ENCODE measurements around the gene ADAMTS14.
A peak's percentile ranks its signal among the peaks of the same experiment; 100 is the strongest.
"Not testable (repeated sequence)": the region's sequence is repeated elsewhere in the genome, so short reads cannot be mapped to it uniquely, and the experiment has no call there.

Gene ADAMTS14

GRCh38 chr10:70751356-70751755 lies 79.0 kb downstream of the ADAMTS14 start:
- DNase-seq (ENCODE audit: low read depth) = no peak

DNA sequence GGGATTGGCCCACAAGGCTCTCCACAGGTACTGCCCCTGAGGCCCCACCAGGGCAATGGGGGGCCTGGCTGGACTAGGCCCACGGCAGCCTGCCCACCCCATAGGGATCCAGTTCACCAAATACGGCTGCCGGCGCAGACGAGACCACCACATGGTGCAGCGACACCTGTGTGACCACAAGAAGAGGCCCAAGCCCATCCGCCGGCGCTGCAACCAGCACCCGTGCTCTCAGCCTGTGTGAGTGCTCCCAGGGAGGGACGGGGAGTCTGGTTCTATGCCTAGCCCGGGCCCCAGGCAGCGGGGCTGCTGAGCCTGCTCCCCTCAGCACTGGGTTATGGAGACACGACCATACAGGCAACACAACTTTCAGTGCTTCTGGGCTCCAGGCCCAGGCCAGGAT lies 79.7 kb downstream of the ADAMTS14 start:
- DNase-seq (ENCODE audit: low read depth) = no peak

- no peak for DNase-seq (ENCODE audit: low read depth)
These were observed 80.3 kb downstream of the ADAMTS14 start for GRCh38 chr10:70752571-70752970.

GRCh38 chr10:70753026-70753663 lies 80.8 kb downstream of the ADAMTS14 start:
- DNase-seq (ENCODE audit: low read depth) = no peak

DNA sequence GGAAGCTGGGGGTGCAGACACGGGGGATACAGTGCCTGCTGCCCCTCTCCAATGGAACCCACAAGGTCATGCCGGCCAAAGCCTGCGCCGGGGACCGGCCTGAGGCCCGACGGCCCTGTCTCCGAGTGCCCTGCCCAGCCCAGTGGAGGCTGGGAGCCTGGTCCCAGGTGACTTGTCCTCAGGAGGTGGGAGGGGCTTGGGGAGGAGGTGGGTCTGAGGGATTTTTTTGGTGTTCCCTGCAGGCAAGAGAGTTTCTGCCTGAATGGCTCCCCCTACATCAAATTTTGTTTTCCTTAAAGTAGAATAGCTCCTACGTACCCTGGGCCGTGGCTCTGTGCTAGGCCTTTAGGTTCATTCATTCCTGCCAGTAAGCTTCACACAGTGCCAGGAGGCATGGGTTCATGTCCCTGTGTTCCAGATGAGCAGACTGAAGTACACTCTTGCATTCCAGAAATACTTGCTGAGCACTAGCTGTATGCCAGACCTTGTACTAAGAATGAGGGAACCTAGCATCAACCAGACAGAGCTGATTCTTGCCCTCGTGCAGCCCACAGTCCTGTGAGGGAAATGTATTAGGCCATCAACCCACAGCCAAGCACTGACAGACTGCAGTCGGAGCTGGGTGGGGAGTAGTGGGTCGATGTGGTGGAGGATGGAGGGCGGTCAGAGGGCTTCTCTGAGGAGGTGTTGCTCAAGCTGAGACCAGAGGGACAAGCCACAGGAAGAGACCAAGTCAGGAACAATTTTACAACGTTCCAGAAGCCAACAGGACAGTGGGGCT lies 81.7 kb downstream of the ADAMTS14 start:
- no peak for DNase-seq (ENCODE audit: low read depth)

DNA sequence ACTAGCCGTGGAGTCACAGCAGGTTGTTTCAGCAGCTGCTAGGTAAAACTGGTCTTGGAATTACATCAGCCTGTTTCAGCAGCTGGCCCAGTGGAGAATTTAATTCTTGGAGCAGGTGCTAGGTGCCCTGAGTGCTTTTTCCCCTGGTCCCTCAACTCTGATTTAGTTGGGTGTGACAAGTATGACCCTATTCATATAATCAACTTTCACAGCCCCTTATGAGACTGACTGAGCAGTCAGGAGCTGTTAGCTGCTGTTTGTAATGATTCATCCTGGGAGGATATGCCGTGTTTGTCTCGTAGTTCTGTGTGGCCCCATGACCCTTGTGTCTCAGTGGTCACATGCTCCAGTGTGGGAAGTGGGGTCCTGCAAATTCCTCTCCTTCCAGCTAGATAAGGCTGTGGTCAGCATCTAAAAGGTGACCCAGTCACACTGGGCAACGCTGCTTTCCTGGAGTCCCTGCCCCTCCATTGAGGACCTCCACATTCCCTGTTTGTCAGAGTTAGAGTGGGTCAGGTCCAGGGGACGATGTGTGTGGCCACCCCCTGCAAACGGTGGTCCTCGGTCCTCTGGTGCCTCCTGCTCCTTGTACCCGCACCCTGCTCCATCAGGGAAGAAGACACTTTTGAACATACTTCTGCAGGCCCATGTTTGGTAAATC lies 84.5 kb downstream of the ADAMTS14 start:
- no peak for DNase-seq (ENCODE audit: low read depth)

GRCh38 chr10:70757856-70758255 lies 85.5 kb downstream of the ADAMTS14 start:
- no peak for DNase-seq (ENCODE audit: low read depth)

GRCh38 chr10:70758757-70759514 lies 86.6 kb downstream of the ADAMTS14 start:
- DNase-seq (ENCODE audit: low read depth) = peak; percentile 58

- no peak for DNase-seq (ENCODE audit: low read depth)
These were observed 87.5 kb downstream of the ADAMTS14 start for GRCh38 chr10:70759781-70760180.

DNA sequence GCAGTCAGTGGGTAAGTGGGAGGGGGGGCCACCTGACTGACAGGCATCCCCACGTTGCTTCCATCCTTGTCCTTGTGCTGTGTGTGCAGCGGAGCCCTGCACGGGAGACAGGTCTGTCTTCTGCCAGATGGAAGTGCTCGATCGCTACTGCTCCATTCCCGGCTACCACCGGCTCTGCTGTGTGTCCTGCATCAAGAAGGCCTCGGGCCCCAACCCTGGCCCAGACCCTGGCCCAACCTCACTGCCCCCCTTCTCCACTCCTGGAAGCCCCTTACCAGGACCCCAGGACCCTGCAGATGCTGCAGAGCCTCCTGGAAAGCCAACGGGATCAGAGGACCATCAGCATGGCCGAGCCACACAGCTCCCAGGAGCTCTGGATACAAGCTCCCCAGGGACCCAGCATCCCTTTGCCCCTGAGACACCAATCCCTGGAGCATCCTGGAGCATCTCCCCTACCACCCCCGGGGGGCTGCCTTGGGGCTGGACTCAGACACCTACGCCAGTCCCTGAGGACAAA lies 88.0 kb downstream of the ADAMTS14 start:
- no peak for DNase-seq (ENCODE audit: low read depth)

- no peak for DNase-seq (ENCODE audit: low read depth)
These were observed 88.8 kb downstream of the ADAMTS14 start for GRCh38 chr10:70761031-70761601.

- DNase-seq (ENCODE audit: low read depth) = no peak
These were observed 89.5 kb downstream of the ADAMTS14 start for GRCh38 chr10:70761727-70762350.

- DNase-seq (ENCODE audit: low read depth) = no peak
These were observed 90.3 kb downstream of the ADAMTS14 start for GRCh38 chr10:70762441-70763175.

DNA sequence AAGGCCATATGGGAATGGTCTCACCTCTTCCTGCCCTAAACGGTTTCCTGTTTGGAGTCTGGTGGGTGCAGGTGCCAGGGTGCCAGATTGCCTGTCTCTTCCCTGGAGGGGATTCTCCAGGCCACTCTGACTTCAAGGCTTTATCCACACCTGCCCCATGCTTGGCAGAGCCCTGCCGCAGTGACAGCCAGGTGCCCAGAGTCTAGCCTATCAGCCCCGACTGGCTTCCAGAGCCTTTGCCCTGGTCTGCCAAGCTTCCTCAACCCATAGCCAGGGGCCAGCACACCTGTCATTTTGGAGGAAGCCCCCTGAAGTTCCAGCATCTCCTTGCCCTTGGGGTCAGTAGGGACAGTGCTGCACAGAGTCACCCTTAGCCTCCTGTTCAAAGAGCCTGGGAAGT lies 91.3 kb downstream of the ADAMTS14 start:
- DNase-seq (ENCODE audit: low read depth) = no peak

GRCh38 chr10:70765794-70766594 lies 93.7 kb downstream of the ADAMTS14 start:
- DNase-seq (ENCODE audit: low read depth) = no peak

GRCh38 chr10:70768026-70768685 lies 95.8 kb downstream of the ADAMTS14 start:
- not testable (repeated sequence) for DNase-seq (ENCODE audit: low read depth)

DNA sequence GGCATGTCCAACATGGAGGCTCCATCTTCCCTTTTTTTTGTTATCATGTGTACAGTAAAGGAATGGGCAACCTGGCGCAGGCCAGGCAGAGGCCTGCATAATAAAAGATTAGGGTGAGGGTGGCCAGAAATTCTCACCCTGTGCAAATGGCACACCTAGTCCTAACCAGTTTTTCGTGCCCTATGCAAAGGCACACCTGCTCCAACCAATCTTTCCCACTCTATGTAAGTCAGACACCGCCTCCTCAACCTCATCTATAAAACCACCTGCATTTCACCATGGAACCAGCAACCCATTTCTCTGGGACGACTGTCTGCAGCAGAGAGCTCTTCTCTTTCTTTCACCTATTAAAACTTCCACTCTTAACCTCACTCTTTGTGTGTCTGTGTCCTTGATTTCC lies 96.8 kb downstream of the ADAMTS14 start:
- DNase-seq (ENCODE audit: low read depth) = no peak

DNA sequence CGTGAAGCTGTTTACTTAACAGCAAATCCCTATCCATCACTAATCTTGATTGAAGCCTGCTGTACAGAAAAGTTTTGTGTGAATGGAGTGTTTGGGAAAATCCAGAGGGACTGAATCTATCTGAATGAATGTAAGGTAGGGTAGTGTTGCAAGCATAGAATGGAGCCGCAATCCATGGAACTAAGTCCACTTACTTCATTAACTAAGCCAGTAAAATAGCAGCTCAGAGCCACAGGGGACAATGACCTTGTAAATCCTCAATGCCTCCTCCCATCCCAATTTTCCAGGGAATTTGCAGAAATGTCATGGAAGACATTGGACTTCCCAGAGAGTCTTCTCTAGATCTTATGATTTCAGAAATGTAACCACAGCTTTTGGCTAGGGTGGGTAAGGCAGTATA lies 97.7 kb downstream of the ADAMTS14 start:
- no peak for DNase-seq (ENCODE audit: low read depth)

- not testable (repeated sequence) for DNase-seq (ENCODE audit: low read depth)
These were observed 98.2 kb downstream of the ADAMTS14 start for GRCh38 chr10:70770516-70770915.
